ENCODE data around the gene FOXE1. TPM values are rescaled to one million over a fixed set of nuclear protein-coding genes. Genes with fewer than 3 reads are reported as not detected.
A peak's percentile ranks its signal among the peaks of the same experiment; 100 is the strongest.

FOXE1 gene
- total and polyA plus RNA-seq, 7 experiments from 2014 or later, result 0.05 TPM; not detected in 6

DNA sequence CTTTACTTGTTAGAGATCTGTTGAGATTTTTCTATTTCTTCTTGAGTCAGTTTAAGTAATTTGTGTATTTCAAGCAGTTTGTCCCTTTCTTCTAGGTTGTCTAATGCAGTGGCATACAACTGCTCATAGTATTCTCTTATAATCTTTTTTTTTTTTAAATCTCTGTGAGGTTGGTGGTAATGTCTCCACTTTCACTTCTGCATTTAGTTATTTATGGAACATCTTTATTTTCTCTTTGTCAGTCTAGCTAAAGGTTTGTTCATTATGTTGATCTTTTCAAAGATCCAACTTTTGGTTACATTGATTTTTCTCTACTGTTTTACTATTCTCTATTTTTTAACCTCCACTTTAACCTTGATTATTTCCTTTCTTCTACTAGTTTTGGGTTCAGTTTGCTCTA, 13.8 kb downstream of the FOXE1 start:
- peaks cover 1 to 49% (median 30%) of the 10 kb centered on the region in 11 donors for H3K9me3 Mint-ChIP-seq
- peaks cover 0 to 49% (median 40%) of the 10 kb centered on the region in 5 donors for H3K36me3 Mint-ChIP-seq

DNA sequence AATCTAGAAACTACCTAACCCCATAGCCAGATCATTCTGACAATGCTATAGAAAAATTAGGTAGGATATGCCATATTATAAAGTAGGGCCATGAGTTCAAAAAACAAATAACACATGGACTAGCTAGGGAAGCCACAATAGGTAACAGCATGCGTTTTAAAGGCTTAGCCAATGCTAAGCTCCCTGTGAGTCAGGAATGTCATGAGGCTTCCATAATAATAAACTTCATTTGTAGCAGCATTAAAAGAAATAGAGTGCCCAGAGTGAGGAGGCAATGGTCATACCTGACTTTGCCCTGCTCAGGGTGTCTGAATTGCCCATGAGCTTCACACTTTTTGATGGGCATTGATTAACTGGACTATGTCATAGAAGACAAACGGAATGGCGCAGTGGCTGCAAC, 15.8 kb downstream of the FOXE1 start:
- peaks cover 1 to 49% (median 30%) of the 10 kb centered on the region in 11 donors for H3K9me3 Mint-ChIP-seq
- no peak for ATAC-seq
- POLR2A ChIA-PET, result interaction anchor here (0.6 kb wide), 1 partner anchor 31 kb away, joined by 3 read pairs; no protein-coding TSS in a partner anchor

More for the DNA sequence above, 13.8 kb downstream of the FOXE1 start:
- Mint-ChIP-seq H3K4me3 (no peak overlapping the region), H3K27me3 (peaks cover 24 to 70% (median 44%) of the 10 kb centered on the region in 5 donors), H3K4me1 (no peaks in the 10 kb centered on the region), H3K27ac (no peak overlapping the region)
- intact Hi-C loops (cut with micrococcal nuclease), result no loop called here
- Histone ChIP-seq H3K4me3 (ENCODE audit: low read length) (no peak overlapping the region), H3K4me1 (ENCODE audit: control insufficient read depth in 2 of 2, insufficient read depth in 2 of 2, low read length in 2 of 2) (no peaks in the 10 kb centered on the region), H3K27ac (ENCODE audit: low read depth, low read length) (no peak overlapping the region), H3K9me3 (ENCODE audit: control insufficient read depth in 2 of 3, low read length in 3 of 3) (peaks cover 0 to 13% (median 0%) of the 10 kb centered on the region in 3 experiments), H3K36me3 (ENCODE audit: control insufficient read depth in 2 of 3, insufficient read depth in 3 of 3, low read length in 3 of 3) (no peaks in the 10 kb centered on the region), H3K27me3 (ENCODE audit: control insufficient read depth in 2 of 2, insufficient read depth in 2 of 2, low read length in 2 of 2) (no peaks in the 10 kb centered on the region)
- DNase-seq, result no peak
- no peak for ATAC-seq
- ChIA-PET CTCF (interaction anchor here (0.7 kb wide), 2 partner anchors 19 to 184 kb away, joined by 3 read pairs; no protein-coding TSS in a partner anchor), POLR2A (interaction anchor here (0.6 kb wide), 1 partner anchor 32 kb away, joined by 3 read pairs; no protein-coding TSS in a partner anchor)

DNA sequence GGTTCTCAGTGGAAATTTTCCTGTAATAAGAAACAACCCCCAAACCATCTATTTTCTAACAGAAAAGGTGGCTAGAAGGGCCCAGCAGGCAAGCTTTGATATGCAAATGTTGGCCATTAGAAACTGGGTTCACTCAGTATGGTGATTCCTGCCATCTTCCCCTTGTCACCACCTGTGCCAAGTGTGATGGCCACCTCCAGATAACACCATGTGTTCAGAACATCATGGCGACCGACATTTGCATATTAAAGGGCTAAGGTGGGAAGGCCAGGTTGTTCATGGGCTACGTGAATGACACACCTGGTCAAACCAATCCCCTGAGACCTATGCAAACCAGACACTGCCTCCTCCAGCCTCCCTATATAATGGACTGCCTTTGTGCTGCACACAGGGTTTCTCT, 20.4 kb downstream of the FOXE1 start:
- Mint-ChIP-seq H3K9me3 (peaks cover 0 to 9% (median 3%) of the 10 kb centered on the region in 11 donors), H3K36me3 (peaks cover 0 to 63% (median 30%) of the 10 kb centered on the region in 5 donors), H3K4me1 (peaks cover 0 to 5% (median 0%) of the 10 kb centered on the region in 7 donors), H3K4me3 (no peak overlapping the region), H3K27ac (no peak overlapping the region), H3K27me3 (peaks cover 5 to 32% (median 10%) of the 10 kb centered on the region in 5 donors)
- intact Hi-C loops (cut with micrococcal nuclease), result no loop called here
- ChIA-PET CTCF (no interaction called here), POLR2A (interaction anchor here (0.7 kb wide), 1 partner anchor 406 kb away, joined by 3 read pairs; no protein-coding TSS in a partner anchor)
- H3K4me1 ChIP-seq (ENCODE audit: control insufficient read depth in 2 of 2, insufficient read depth in 2 of 2, low read length in 2 of 2), result no peaks in the 10 kb centered on the region
- no peaks in the 10 kb centered on the region for H3K9me3 ChIP-seq (ENCODE audit: control insufficient read depth in 2 of 3, low read length in 3 of 3)
- no peak overlapping the region for H3K27ac ChIP-seq (ENCODE audit: low read depth, low read length)
- H3K36me3 ChIP-seq (ENCODE audit: control insufficient read depth in 2 of 3, insufficient read depth in 3 of 3, low read length in 3 of 3), result no peaks in the 10 kb centered on the region
- no peak overlapping the region for H3K4me3 ChIP-seq (ENCODE audit: low read length)
- ATAC-seq (no peak), DNase-seq (no peak)
- no peaks in the 10 kb centered on the region for H3K27me3 ChIP-seq (ENCODE audit: control insufficient read depth in 2 of 2, insufficient read depth in 2 of 2, low read length in 2 of 2)

More for the DNA sequence above, 15.8 kb downstream of the FOXE1 start:
- Histone ChIP-seq H3K27ac (ENCODE audit: low read depth, low read length) (no peak overlapping the region), H3K9me3 (ENCODE audit: control insufficient read depth in 2 of 3, low read length in 3 of 3) (peaks cover 0 to 13% (median 0%) of the 10 kb centered on the region in 3 experiments), H3K4me1 (ENCODE audit: control insufficient read depth in 2 of 2, insufficient read depth in 2 of 2, low read length in 2 of 2) (no peaks in the 10 kb centered on the region), H3K27me3 (ENCODE audit: control insufficient read depth in 2 of 2, insufficient read depth in 2 of 2, low read length in 2 of 2) (no peaks in the 10 kb centered on the region), H3K4me3 (ENCODE audit: low read length) (no peak overlapping the region), H3K36me3 (ENCODE audit: control insufficient read depth in 2 of 3, insufficient read depth in 3 of 3, low read length in 3 of 3) (no peaks in the 10 kb centered on the region)
- H3K4me3 Mint-ChIP-seq, result no peak overlapping the region
- peak overlapping the region in 1 of 9 donors; percentile 14 for H3K27ac Mint-ChIP-seq
- peaks cover 0 to 55% (median 40%) of the 10 kb centered on the region in 5 donors for H3K36me3 Mint-ChIP-seq
- H3K27me3 Mint-ChIP-seq, result peaks cover 17 to 64% (median 37%) of the 10 kb centered on the region in 5 donors
- intact Hi-C loops (cut with micrococcal nuclease), result no loop called here
- no peaks in the 10 kb centered on the region for H3K4me1 Mint-ChIP-seq
- CTCF ChIA-PET, result interaction anchor here (1.1 kb wide), 1 partner anchor 22 kb away, joined by 3 read pairs; no protein-coding TSS in a partner anchor
- DNase-seq, result no peak

- peaks cover 0 to 63% (median 29%) of the 10 kb centered on the region in 5 donors for H3K36me3 Mint-ChIP-seq
- no peak overlapping the region for H3K27ac Mint-ChIP-seq
- Histone ChIP-seq H3K9me3 (ENCODE audit: control insufficient read depth in 2 of 3, low read length in 3 of 3) (no peaks in the 10 kb centered on the region), H3K36me3 (ENCODE audit: control insufficient read depth in 2 of 3, insufficient read depth in 3 of 3, low read length in 3 of 3) (no peaks in the 10 kb centered on the region), H3K27ac (ENCODE audit: low read depth, low read length) (no peak overlapping the region), H3K27me3 (ENCODE audit: control insufficient read depth in 2 of 2, insufficient read depth in 2 of 2, low read length in 2 of 2) (no peaks in the 10 kb centered on the region), H3K4me3 (ENCODE audit: low read length) (no peak overlapping the region), H3K4me1 (ENCODE audit: control insufficient read depth in 2 of 2, insufficient read depth in 2 of 2, low read length in 2 of 2) (no peaks in the 10 kb centered on the region)
- peaks cover 0 to 5% (median 0%) of the 10 kb centered on the region in 7 donors for H3K4me1 Mint-ChIP-seq
- POLR2A ChIA-PET, result interaction anchor here (0.7 kb wide), 1 partner anchor 407 kb away, joined by 3 read pairs; no protein-coding TSS in a partner anchor
- intact Hi-C loops (cut with micrococcal nuclease), result no loop called here
- peaks cover 4 to 28% (median 10%) of the 10 kb centered on the region in 5 donors for H3K27me3 Mint-ChIP-seq
- no peak overlapping the region for H3K4me3 Mint-ChIP-seq
- DNase-seq (no peak), ATAC-seq (no peak)
- CTCF ChIA-PET, result no interaction called here
- H3K9me3 Mint-ChIP-seq, result peaks cover 0 to 7% (median 3%) of the 10 kb centered on the region in 11 donors
Measured at GRCh38 chr9:97873882-97874281, 20.9 kb downstream of the FOXE1 start.

GRCh38 chr9:97874624-97875023, 21.6 kb downstream of the FOXE1 start:
- POLR2A ChIA-PET, result no interaction called here
- peaks cover 0 to 5% (median 0%) of the 10 kb centered on the region in 7 donors for H3K4me1 Mint-ChIP-seq
- H3K36me3 Mint-ChIP-seq, result peaks cover 0 to 57% (median 23%) of the 10 kb centered on the region in 5 donors

DNA sequence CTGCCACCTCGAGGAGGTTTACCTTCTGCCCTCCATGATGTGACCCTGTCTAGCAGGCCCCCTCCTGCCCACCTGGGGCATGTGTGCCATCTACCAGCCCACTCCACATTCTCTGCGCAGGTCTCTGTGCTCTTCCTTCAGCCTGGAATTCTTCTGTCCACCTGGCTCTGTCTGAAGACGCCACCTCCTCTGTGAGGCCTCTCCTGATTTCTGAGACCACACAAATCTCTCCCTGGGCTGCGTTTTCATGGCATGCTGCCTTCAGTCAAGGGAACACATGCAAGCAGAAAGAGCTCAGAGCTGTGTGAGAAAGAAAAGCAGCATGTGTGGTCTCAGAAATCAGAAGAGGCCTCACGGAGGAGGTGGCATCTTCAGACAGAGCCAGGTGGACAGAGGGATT, 22.1 kb downstream of the FOXE1 start:
- intact Hi-C loops (cut with micrococcal nuclease), result no loop called here
- H3K4me3 ChIP-seq (ENCODE audit: low read length), result no peak overlapping the region
- Mint-ChIP-seq H3K36me3 (peaks cover 0 to 54% (median 23%) of the 10 kb centered on the region in 5 donors), H3K4me1 (peaks cover 0 to 5% (median 0%) of the 10 kb centered on the region in 7 donors), H3K4me3 (no peak overlapping the region), H3K27ac (peak overlapping the region in 1 of 9 donors; percentile 84), H3K9me3 (peaks cover 0 to 6% (median 0%) of the 10 kb centered on the region in 11 donors), H3K27me3 (peaks cover 0 to 22% (median 5%) of the 10 kb centered on the region in 5 donors)
- H3K9me3 ChIP-seq (ENCODE audit: control insufficient read depth in 2 of 3, low read length in 3 of 3), result no peaks in the 10 kb centered on the region
- H3K27me3 ChIP-seq (ENCODE audit: control insufficient read depth in 2 of 2, insufficient read depth in 2 of 2, low read length in 2 of 2), result no peaks in the 10 kb centered on the region
- no peaks in the 10 kb centered on the region for H3K36me3 ChIP-seq (ENCODE audit: control insufficient read depth in 2 of 3, insufficient read depth in 3 of 3, low read length in 3 of 3)
- ChIA-PET POLR2A (interaction anchor here (0.6 kb wide), 1 partner anchor 31 kb away, joined by 3 read pairs; no protein-coding TSS in a partner anchor), CTCF (no interaction called here)
- H3K4me1 ChIP-seq (ENCODE audit: control insufficient read depth in 2 of 2, insufficient read depth in 2 of 2, low read length in 2 of 2), result no peaks in the 10 kb centered on the region
- DNase-seq (no peak), ATAC-seq (no peak)
- no peak overlapping the region for H3K27ac ChIP-seq (ENCODE audit: low read depth, low read length)

More at GRCh38 chr9:97874624-97875023, 21.6 kb downstream of the FOXE1 start:
- H3K4me3 ChIP-seq (ENCODE audit: low read length), result no peak overlapping the region
- Mint-ChIP-seq H3K27ac (no peak overlapping the region), H3K4me3 (no peak overlapping the region), H3K9me3 (peaks cover 0 to 6% (median 0%) of the 10 kb centered on the region in 11 donors), H3K27me3 (peaks cover 0 to 24% (median 5%) of the 10 kb centered on the region in 5 donors)
- intact Hi-C loops (cut with micrococcal nuclease), result no loop called here
- ATAC-seq (no peak), DNase-seq (no peak)
- no peaks in the 10 kb centered on the region for H3K27me3 ChIP-seq (ENCODE audit: control insufficient read depth in 2 of 2, insufficient read depth in 2 of 2, low read length in 2 of 2)
- no peaks in the 10 kb centered on the region for H3K9me3 ChIP-seq (ENCODE audit: control insufficient read depth in 2 of 3, low read length in 3 of 3)
- H3K36me3 ChIP-seq (ENCODE audit: control insufficient read depth in 2 of 3, insufficient read depth in 3 of 3, low read length in 3 of 3), result no peaks in the 10 kb centered on the region
- H3K4me1 ChIP-seq (ENCODE audit: control insufficient read depth in 2 of 2, insufficient read depth in 2 of 2, low read length in 2 of 2), result no peaks in the 10 kb centered on the region
- no peak overlapping the region for H3K27ac ChIP-seq (ENCODE audit: low read depth, low read length)
- CTCF ChIA-PET, result no interaction called here
